Astrocyte of the cerebellum (primary cell): ENCODE measurements around the gene AKT3.

Source experiments
- DNase-seq: peaks from one replicate; pipeline ENCODE4 v3.0.0-alpha.2; 2011; ENCODE audit warnings: low read depth
- H3K4me3 ChIP-seq: 2 replicates; pipeline ENCODE4 v1.5.1; 2011; ENCODE audit warnings: mild to moderate bottlenecking, low read depth, low read length, moderate library complexity
- in situ Hi-C: cut with HindIII; loops from 2 replicates; pipeline ENCODE4 v1.10.0; 2017; ENCODE audit warnings: low sequenced_read_pairs
- TF ChIP-seq, protein P1 (sequence below): IDR thresholded peaks from 2 replicates; pipeline ENCODE4 v1.5.1; 2012; ENCODE audit warnings: low read length, low read depth, moderate library complexity, mild to moderate bottlenecking; ENCODE audit errors: missing control alignments

AKT3 gene

DNA sequence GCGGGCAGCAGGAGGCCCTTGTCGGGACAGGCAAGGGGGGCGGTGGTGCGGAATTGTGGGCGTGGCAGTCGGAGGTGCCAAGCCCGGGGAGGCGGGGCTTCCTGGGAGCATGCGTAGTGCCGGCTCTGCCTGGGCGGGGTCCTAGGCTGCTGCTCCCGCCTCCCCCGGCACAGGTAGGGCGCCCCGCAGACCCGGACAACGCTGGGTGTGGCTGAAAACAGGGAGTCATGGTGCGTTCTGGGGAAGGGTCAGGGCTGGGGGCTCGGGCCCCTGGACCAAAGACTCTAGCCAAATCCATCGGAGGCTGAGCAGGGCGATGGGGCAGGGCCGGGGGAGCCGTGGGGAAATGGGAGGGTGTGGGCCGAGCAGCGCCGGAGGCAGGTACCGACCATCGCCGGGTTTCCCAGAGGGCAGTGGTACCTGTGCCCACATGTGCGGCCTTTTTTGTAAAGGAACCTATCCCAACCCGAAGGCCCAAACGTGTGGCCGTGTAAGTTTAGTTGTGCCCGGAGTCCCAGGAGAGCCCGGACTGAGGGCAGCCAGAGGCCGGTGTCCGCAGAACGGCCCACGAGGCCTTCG is 362.3 kb downstream of the AKT3 start:
- DNase-seq: no peak
- in situ Hi-C loops: no loop called here
- TF ChIP-seq, protein P1, sequence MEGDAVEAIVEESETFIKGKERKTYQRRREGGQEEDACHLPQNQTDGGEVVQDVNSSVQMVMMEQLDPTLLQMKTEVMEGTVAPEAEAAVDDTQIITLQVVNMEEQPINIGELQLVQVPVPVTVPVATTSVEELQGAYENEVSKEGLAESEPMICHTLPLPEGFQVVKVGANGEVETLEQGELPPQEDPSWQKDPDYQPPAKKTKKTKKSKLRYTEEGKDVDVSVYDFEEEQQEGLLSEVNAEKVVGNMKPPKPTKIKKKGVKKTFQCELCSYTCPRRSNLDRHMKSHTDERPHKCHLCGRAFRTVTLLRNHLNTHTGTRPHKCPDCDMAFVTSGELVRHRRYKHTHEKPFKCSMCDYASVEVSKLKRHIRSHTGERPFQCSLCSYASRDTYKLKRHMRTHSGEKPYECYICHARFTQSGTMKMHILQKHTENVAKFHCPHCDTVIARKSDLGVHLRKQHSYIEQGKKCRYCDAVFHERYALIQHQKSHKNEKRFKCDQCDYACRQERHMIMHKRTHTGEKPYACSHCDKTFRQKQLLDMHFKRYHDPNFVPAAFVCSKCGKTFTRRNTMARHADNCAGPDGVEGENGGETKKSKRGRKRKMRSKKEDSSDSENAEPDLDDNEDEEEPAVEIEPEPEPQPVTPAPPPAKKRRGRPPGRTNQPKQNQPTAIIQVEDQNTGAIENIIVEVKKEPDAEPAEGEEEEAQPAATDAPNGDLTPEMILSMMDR: no peak
- H3K4me3 ChIP-seq: no peak overlapping the region

DNA sequence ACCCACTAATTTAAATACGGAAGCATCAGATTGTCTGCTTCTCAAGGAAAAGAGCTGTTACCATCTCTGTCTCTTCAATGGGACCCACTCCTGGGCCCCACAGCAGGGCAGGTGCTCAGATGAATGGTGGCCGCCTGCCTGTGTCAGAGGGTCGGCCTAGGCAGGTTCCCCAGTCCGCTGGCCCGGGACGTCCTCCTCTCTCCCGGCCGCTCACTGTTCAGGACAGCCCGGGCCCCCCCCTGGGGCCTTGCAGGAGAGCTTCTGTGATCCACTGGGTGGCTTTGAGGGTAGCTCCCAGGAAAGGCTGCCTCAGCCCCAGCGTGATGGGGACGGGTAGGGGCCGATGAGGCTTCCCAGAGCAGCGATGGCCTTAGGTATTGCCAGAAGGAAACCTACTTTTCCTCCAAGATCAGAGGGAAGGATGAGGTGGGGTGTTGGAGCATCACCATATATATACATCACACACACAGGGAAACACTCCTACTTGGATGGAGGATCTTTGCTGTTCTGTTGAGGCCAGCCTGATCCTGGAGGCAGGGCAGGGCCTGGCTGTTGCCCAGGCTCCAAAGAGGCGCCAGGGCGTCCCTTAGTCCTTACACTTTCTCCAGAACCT is 362.9 kb downstream of the AKT3 start:
- in situ Hi-C loops: no loop called here
- TF ChIP-seq, protein P1: no peak

DNA sequence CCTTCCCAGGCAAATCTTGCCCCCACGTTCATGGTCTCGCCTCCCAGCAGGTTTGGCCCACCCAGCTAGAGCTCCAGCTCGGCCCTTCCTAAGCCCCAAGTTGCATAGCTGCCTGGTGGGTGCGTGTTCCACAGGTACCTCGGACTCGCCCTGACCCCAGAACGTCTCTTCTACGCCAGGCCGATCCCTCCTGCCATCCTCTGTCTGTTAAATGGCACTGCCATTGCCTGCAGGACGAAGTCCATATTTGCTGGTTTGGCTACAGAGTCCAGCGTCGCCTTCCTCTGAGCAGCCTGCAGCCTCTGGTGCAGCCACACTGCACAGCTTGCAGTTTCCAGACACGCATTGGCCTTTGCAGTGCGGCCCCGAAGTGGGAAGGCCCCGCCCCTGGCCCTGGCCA is 366.1 kb downstream of the AKT3 start:
- in situ Hi-C loops: no loop called here
- no peak for DNase-seq

More for the DNA sequence above, 362.9 kb downstream of the AKT3 start:
- no peak overlapping the region for H3K4me3 ChIP-seq
- DNase-seq: no peak

DNA sequence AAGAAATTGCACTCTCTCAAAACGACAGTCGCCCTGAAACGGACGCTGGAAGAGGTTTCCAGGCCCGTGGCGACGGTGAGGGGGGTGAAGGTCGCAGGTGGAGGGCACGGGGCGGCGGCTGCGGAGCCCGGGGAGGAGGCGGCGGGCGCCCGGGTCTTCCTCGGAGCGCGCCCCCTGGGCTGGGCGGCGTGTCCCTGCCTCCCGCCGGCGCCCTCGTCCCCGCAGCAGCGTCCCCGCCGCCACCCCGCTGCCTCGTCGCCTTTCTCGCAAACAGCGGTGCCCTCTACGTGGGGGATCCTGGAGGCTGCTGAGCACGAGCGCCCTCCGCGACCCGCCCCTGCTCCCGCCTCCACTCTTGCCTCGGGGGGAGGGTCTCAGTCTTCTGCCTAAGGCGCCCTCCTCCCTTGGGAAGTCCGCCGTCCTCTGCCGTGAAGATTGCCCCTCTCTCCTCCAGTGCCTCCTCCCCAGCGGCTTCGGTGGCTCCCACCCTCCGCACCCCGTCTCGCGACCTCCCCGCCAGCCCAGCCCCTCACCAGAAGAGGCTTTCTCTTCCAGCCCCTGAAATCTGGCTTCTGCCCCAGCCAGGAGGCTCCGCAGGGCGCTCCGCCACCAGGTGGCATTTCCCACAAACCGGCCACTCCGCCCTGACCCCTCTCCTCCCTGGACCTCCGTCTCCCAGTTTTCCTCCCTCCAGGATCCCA is 366.8 kb downstream of the AKT3 start:
- H3K4me3 ChIP-seq: peak overlapping the region; percentile 32
- in situ Hi-C loops: no loop called here

More for the DNA sequence above, 366.1 kb downstream of the AKT3 start:
- H3K4me3 ChIP-seq: no peak overlapping the region
- TF ChIP-seq, protein P1: no peak

DNA sequence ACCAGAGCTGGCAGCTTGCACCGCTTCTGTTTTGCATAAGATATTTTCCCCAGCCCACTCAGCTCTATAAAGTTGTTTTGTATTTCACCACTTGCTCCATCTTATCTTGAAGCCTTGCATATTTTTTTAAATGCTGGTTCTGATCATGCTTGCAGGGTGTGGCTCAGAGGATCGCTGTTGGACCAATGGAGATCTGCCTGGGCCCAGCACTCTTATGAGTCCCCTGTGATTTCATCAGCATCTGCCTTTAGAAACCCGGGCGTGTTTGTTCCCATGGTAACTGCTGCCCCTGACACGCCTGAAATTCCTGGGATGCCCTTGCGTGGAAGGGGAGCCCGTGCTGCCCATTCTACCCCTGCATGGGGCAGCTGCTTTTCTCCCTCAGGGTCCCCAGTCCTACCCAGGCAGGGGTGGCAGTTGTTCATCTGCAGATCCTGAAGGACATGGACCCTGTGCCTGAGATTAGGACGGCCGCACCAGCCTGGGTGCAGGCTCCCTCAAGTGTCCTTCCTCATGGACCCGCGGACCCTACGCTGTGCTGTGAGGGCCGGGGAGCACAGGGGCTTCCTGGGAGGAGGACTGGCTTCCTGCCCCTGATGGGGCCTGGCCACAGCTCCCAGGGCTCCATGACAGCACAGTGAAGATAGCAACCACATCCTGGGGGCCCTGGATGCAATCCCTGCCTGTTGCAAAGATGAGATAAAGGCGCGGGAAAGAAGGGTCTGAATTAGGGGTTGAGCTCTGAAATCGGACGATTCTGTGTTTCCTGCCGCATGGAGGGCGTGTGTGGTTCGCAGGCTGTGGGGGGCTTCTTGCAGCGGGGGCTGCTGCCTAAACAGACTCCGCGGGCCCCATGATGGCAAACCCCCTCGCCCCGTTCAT is 367.7 kb downstream of the AKT3 start:
- in situ Hi-C loops: no loop called here
- H3K4me3 ChIP-seq: peak overlapping the region; percentile 32
- DNase-seq: no peak
- TF ChIP-seq, protein P1: no peak

More for the DNA sequence above, 366.8 kb downstream of the AKT3 start:
- TF ChIP-seq, protein P1: peak; percentile 35
- no peak for DNase-seq

DNA sequence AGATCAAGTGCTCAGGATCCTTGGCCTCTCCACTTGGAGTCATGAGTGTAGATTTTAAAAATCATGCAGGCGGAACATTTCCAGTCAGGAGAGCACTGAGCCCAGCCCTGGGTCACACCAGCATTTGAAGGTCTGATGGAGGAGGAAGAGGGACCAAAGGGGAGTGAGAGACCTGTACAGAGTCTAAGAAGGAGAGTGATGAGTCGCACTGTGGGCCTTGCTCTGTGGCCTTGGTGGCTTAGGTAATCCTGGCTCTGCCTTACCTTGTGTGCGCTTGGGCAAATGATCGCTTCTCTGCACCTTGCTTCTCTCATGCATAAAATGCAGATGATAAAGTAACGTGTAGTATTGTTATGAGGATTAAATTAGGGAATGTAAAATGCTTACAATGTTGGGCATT is 368.9 kb downstream of the AKT3 start:
- in situ Hi-C loops: no loop called here
- TF ChIP-seq, protein P1: no peak
- DNase-seq: no peak
- no peak overlapping the region for H3K4me3 ChIP-seq
